Kidney epithelial cell (primary cell): Measurements from ENCODE around the gene OLR1. TPM values are rescaled to one million over a fixed set of nuclear protein-coding genes. Genes with fewer than 3 reads are reported as not detected.

ENCODE experiments used
- DNase-seq: peaks from one replicate; pipeline ENCODE4 v3.0.0-alpha.2; 2010; ENCODE audit warnings: low read depth
- H3K27me3 ChIP-seq: 2 replicates; pipeline ENCODE4 v1.6.0; 2011; ENCODE audit warnings: low read length; ENCODE audit not compliant: control insufficient read depth, insufficient read depth
- H3K36me3 ChIP-seq: 2 replicates; pipeline ENCODE4 v1.5.1; 2011; ENCODE audit warnings: low read length; ENCODE audit not compliant: control insufficient read depth, insufficient read depth
- H3K4me3 ChIP-seq: 2 replicates; pipeline ENCODE4 v1.5.1; 2011; ENCODE audit warnings: low read depth, mild to moderate bottlenecking, control low read depth, low read length
- total RNA-seq: library from RNA; depleted of rRNA; stranded (reverse); fragments of >200 nt; gene quantifications from 2 replicates; pipeline ENCODE4 v1.2.3, GENCODE V29; 2015
- TF ChIP-seq, protein P1 (sequence below): IDR thresholded peaks from 2 replicates; pipeline ENCODE4 v1.5.1; 2011; ENCODE audit warnings: mild to moderate bottlenecking, moderate library complexity, low read length, control low read depth, inconsistent platforms; ENCODE audit not compliant: insufficient read depth, poor library complexity, severe bottlenecking

The OLR1 gene
- total RNA-seq, 1 donor from 2014 or later = not detected

- peak overlapping the region; percentile 69 for H3K4me3 ChIP-seq
- no peaks in the 10 kb centered on the region for H3K27me3 ChIP-seq
- no peaks in the 10 kb centered on the region for H3K36me3 ChIP-seq
- TF ChIP-seq, protein P1, sequence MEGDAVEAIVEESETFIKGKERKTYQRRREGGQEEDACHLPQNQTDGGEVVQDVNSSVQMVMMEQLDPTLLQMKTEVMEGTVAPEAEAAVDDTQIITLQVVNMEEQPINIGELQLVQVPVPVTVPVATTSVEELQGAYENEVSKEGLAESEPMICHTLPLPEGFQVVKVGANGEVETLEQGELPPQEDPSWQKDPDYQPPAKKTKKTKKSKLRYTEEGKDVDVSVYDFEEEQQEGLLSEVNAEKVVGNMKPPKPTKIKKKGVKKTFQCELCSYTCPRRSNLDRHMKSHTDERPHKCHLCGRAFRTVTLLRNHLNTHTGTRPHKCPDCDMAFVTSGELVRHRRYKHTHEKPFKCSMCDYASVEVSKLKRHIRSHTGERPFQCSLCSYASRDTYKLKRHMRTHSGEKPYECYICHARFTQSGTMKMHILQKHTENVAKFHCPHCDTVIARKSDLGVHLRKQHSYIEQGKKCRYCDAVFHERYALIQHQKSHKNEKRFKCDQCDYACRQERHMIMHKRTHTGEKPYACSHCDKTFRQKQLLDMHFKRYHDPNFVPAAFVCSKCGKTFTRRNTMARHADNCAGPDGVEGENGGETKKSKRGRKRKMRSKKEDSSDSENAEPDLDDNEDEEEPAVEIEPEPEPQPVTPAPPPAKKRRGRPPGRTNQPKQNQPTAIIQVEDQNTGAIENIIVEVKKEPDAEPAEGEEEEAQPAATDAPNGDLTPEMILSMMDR = no peak
- no peak for DNase-seq
Measured at GRCh38 chr12:10214136-10214894, 42.4 kb upstream of the OLR1 start.

DNA sequence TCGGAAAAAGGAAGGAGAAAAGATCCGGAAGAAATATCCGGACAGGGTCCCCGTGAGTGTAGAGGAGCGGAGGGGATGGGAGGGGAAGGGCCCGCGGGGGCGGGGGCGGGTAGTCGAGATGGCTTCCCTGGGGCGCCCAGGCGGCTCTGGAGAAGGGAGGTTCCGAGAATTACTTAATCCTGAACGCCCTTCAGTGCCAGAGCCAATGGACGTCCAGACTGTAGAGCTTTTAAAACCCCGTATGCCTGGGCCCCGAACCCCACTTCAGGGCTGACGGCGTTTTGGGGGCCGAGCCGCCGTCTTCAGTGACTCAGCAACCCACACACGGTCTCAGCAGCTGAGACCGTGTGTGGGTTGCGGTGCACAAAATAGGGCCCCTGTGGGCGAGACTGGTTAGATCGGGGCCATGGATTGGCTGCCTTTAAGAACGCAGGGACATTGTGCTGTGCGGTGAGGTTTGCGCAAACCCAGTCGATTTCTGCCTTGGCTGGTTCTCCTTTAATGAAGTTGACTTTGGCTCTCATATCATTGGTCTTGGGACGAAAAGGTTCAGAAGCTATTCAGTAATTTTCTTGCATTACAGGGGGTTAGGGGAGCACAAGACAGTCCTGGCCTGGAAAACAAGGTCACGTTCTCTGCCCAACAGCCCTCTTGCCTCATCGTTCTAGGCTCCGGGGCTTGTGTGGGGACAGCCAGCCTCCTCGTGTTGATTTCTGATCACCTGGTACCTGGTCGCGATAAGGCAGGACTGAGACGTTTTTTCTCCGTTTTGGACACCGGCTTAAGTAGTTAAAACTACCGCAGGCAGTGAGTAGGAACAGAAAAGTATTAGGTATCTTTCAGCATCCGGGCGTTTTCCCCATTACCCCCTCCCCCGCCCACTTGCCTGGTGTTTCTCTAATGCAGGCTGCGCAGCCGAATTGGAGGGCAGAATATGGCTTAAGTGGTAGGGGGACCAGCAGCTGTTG, 41.5 kb upstream of the OLR1 start:
- H3K4me3 ChIP-seq = peak overlapping the region; percentile 69
- H3K36me3 ChIP-seq = no peaks in the 10 kb centered on the region
- H3K27me3 ChIP-seq = no peaks in the 10 kb centered on the region
- TF ChIP-seq, protein P1 = no peak
- DNase-seq = no peak

- DNase-seq = no peak
- TF ChIP-seq, protein P1 = no peak
- H3K4me3 ChIP-seq = peak within 1 kb of the TSS; percentile 69
- H3K36me3 ChIP-seq = no peaks in the 10 kb centered on the region
- no peaks in the 10 kb centered on the region for H3K27me3 ChIP-seq
Measured at GRCh38 chr12:10212739-10213131, 40.8 kb upstream of the OLR1 start, which contains the start of gene GABARAPL1. GABARAPL1 (plus strand) TSS chr12:10212877; CDS start chr12:10213130, 253 bp downstream.

- DNase-seq = peak; percentile 100
Measured at GRCh38 chr12:10211940-10212738, 40.2 kb upstream of the OLR1 start.

More at GRCh38 chr12:10211940-10212738, 40.2 kb upstream of the OLR1 start:
- Histone ChIP-seq H3K4me3 (peak overlapping the region; percentile 69), H3K36me3 (no peaks in the 10 kb centered on the region), H3K27me3 (no peaks in the 10 kb centered on the region)
- TF ChIP-seq, protein P1 = no peak
